HG02970 (cell line): ENCODE results near the gene HSD3B1.
"Not testable (repeated sequence)": the region's sequence is repeated elsewhere in the genome, so short reads cannot be mapped to it uniquely, and the experiment has no call there.

Source experiments
- ATAC-seq: cut with Tn5 transposase; IDR thresholded peaks from one replicate; pipeline ENCODE4 v1.9.1; 2021; ENCODE audit warnings: mild to moderate bottlenecking, moderate library complexity, moderate number of reproducible peaks; ENCODE audit not compliant: unreplicated experiment, low FRiP score

Gene HSD3B1

DNA sequence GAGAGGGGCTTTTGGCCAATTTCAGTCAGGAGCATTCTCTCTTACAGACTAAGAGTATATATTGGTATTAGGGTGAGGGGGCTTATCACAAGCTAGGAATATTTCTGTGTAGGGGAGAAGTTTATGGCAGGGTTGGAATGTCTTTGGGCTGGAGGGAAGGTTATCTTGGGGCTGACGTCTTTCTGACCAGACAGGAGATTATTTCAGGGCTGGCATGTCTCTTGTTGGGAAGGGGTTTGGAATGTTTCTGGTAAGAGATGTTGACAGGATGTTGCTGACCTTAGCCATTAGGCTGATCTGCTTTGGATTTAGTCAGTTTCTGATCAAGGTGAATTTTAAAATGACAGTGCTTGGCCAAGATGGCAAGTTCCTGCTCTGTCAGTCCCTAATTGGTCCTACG is 17.8 kb upstream of the HSD3B1 start:
- ATAC-seq: no peak

DNA sequence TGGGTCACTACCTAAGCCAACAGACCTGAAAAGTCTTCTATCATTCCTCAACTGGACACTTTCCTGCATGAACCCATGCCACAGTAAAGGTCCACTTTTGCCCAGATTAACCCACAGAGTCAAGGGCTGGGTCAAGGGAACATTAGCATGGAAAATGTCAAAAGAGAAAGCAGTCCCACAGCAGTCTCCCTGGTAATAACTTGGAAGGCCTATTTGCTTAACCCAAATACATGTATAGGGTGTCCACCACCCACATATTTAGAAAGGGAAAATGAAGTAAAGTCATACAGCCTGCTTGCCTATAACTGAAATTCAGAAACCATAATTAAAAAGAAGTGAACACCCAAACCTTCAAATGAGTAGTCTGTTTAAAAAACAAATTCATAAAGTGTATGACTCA is 16.1 kb upstream of the HSD3B1 start:
- ATAC-seq: no peak

DNA sequence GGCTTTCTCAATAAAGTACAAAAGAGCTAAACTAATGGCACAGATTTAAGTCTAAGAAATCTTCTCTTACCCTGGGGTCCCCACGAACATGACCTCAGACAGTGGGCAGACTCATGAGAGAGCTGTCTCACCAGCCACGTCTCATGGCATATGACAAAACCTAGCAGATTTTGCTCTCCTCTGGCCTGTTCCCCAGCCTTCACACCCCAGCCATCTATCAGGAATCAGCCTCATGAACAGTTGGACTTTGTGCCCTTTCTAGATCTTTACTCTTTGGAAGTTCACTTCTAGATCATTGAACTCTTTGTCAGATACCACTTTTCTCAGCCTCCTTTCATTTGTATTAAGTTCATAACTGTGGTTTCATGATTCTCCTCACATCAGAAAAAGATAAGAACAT is 14.2 kb upstream of the HSD3B1 start:
- no peak for ATAC-seq

DNA sequence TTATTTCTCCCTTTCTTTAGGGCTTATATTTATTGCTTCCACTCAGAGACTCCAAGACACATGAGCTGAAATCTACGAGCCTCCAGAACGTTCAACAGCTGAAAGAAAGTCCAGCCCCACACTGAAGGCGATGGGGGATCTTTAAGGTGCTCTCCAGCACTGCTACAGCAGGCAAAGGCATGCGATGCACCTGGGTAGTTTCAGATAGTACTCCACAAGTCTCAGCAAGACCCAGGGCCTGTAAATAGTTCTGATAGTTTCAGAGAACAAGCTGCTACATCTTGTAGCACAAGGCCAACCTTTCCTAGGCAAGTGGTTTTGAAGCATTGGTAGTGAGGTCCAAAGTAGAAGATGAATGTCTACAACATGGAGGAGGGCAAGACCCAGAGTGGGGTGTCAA is 2.2 kb upstream of the HSD3B1 start:
- ATAC-seq: no peak

DNA sequence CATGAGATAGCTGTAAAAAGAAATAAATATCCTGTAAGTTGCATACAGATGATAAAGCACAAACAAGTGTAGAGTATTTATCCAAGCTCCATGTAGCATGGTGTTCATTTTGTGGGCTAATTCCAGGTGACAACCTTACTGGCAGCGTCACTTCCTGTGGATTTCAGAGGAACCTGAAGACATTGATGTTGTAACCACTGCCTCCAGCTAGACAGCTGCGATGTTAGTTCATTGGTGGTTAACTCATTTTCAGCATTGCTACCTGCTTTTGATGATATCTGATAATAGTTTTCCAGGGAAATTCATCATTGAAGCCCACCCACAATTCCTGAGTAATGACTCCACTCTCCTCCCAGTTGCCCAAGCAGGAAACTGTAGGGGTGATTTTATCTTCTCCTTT is 3.0 kb downstream of the HSD3B1 start:
- no peak for ATAC-seq

DNA sequence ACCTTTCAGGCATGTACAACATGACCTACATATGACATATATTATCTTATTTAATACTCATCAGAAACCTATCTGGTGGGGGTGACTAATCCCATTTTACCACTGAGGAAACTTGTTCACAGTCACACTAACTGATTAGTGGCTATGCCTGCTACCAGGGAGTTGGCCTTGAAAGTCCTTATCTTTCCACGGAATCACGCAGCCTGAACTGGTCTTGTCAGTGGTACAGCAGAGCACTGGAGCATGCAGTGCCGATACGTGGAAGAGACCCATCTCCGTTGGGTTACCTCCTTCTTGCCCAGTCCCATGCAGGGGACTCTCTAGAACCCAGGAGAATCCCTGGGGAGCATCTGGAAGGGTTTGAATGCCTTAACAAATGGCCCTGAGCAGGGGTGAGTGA is 8.2 kb downstream of the HSD3B1 start:
- no peak for ATAC-seq

DNA sequence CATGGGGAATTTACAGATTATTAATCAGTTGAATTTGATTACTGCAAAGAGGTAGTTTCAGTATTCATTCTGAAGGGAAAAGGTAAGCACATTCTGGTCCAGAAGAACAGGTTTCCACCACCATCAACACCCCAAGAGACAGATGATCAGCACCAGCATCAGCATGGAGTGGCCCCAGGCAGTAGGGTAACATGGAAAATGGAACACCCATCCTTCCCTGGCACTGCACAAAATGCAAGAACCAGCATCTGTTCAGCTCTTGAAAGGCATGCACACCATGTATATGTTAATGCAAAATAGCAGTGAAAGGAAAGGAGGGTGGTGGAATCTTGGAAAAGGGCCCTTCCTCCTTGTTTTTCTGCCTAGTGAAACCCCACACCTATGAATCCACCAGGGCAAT is 9.2 kb downstream of the HSD3B1 start:
- ATAC-seq: no peak

DNA sequence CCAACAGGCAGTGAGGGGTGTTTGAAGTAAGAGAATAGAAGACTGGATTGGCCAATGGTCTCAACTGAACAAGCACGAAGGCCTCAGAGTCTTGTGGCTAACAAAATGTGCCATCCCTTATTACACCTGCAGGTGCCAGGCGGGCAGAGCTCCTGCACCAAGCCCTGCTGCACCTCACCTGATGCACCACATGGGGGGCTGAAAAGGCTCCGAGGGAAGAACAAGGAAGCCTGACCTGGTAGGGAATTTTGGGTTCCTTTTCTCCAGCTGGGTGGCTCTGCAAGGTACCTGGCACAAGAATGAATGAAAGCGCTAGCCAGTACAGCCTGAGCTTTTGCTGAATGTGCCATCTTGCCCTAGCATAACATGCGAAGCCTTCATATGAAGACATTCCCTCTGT is 9.7 kb downstream of the HSD3B1 start:
- no peak for ATAC-seq

DNA sequence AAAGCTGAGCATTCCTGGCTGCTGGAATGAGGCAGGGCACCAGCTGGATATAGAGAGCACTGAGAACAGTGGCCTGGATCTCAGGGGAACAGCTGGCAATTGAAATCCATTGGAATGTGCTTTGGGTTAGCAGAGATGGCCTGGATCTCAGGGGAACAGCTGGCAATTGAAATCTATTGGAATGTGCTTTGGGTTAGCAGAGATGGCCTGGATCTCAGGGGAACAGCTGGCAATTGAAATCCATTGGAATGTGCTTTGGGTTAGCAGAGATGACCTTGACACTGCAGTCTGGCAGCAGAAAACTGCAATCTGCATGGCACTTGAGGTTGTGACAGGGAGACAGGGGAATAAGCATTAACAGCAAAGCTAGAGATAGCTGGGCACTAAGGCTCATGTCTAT is 10.7 kb downstream of the HSD3B1 start:
- ATAC-seq: not testable (repeated sequence)

DNA sequence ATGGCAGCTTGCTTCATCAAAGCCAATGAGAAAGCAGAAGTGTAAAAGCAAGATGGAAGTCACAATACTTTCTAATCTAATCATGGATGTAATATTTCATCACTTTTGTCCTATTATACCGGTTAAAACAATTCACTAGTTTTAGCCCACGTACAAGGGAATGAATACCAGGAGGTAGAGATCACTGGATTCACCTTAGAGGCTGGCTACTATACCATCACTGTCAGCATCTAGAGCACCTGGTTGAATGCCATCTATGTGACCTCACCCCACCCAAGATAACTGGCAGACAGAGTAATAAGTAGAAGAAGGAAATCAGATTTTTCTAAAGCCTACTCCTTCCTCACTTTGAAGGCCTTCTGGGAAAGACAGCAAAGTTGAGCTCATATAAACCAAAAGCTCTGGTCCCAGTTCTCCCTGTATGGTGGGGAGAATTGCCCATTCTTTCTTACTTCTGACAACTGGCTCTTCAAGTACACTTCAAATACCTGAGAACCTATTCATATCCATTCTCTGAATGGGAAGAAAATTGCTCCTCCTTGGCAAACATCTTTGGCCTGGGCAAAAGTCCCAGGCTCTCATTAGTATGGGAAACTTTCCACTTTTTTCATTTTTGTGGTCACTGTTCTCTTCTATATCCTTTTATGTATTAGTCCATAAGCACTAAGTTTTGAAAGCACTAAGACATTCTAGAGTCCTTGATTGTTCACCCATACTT is 24.8 kb downstream of the HSD3B1 start:
- ATAC-seq: no peak

DNA sequence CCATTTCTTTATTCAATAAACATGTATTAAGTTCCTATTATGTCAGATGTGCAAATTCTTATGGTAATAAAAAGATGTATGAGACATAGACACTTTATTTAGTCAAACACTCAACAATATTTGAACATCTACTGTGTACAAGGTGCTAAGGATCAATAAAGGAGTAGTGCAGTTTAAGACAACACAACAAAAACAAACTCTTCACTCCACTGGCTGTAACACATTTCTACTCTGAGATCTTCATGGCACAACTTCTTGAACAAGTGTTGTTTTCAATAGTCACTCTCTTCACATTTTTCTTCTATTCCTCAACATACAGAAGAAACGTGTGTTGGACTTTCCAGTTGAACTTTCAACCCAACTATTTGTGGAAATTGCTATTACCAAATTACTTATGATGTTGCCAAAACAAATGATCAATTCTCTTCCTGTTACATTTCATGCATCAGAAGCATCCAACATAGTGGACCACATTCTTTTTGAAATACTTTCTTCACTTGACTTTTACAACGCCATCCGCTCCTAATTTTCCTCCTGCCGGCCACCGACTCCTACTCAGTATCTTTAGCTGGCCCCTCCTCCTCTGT is 25.4 kb downstream of the HSD3B1 start:
- ATAC-seq: no peak

DNA sequence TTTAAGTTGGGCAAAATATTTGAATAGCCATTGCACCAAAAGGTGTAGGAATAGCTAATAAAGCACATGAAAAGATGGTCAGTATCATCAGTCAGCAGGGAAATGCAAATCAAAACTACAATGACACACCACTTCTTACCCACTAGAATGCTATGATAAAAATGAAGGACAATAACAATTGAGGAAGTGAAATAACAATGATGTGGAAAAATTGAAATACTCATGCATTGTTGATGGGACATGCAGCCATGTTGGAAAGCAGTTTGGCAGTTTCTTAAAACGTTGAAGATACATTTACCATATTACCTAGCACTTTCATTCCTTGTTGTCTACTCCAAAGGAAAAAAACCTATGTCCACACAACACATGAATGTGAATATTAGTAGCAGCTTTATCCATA is 28.4 kb downstream of the HSD3B1 start:
- no peak for ATAC-seq

DNA sequence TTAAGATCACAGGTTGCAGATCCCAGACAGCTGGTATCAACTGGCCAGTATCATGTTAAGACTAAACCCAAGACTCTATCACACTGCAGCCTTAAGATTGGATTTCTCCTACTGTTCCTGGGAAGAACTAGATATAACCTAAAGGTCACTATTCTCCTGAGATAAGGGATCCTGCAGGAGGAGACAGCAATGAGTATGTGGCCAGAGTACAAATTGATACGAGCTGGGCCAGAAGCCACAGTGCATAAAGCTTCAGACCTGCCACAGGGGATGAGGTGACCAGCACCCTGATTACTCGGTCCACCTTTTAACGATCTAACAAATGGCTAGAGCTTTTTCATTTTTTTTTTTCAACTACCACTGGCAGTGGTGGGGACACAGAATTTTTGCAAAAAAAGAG is 31.0 kb downstream of the HSD3B1 start:
- no peak for ATAC-seq

DNA sequence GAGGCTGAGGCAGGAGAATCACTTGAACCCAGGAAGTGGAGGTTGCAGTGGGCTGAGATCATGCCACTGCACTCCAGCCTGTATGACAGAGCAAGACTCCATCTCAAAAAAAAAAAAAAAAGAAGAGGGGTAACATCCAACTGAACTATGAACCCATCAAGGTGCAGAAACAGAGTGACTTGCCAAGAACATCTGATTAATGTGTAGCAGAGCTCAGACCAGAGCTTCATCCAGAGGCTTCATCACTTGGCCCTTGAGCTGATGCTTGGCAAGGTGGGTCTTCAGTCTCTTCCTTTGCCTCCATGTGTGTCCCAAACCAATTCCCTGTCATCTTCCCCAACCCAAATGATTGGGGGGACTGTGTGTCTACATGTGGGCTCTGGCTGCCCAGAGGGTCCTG is 32.6 kb downstream of the HSD3B1 start:
- ATAC-seq: no peak

DNA sequence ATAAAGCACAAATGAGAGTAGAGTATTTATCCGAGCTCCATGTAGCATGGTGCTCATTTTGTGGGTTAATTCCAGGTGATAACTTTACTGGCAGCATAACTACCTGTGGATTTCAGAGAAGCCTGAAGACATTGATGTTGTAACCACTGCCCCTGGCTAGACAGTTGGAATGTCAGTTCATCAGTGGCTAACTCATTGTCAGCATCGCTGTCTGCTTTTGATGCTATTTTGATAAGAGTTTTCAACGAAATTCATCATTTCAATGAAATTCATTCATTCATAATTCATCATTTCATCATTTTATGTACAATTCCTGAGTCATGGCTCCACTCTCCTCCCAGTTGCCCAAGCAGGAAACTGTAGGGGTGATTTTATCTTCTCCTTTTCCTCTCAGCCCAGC is 34.4 kb downstream of the HSD3B1 start:
- ATAC-seq: no peak

DNA sequence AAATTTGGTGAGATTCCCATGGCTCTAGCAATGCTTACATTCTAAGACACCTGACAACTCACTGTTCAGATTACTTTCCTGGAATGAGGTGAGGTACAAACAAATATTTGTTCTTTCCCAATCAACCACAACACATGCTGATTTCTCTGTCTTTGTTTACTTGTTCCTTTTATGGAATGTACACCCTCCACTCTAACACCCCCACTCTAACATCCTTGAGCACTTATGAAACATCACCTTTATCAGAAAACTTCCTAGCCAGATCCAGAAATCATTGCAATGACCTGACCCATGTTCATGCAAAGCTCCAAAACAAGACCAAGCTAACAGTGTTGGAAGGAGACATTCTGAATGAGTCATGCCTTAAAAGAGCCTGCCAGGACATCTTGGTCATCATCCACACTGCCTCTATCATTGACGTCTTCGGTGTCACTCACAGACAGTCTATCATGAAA is 35.5 kb downstream of the HSD3B1 start:
- ATAC-seq: no peak

DNA sequence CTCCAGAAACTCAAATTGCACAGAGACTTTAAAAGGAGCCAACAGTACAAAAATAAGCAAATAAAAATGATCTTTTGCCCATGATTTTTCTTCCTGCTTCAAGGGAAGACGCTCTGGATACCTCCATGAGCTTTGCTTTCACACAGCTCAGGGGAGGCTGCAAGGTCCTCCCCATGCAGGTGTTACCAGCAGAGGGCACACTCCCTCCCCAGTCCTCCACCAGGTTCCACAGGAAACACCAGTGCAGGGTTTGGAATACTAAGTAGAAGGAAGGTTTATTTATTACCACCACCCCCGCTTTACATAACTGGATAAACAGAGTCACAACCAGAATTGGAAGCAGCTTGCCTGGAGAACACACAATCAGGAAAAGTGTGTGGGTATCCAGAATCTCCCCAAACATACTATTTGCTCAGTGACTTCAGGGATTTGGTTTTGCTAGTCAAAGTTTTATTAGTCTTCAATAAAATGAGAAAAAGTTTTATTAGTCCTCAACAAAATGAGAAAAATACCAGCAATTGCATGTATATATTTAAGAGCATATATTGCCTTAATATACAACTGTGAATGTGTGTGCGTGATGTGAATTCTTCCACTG is 37.3 kb downstream of the HSD3B1 start:
- ATAC-seq: no peak

DNA sequence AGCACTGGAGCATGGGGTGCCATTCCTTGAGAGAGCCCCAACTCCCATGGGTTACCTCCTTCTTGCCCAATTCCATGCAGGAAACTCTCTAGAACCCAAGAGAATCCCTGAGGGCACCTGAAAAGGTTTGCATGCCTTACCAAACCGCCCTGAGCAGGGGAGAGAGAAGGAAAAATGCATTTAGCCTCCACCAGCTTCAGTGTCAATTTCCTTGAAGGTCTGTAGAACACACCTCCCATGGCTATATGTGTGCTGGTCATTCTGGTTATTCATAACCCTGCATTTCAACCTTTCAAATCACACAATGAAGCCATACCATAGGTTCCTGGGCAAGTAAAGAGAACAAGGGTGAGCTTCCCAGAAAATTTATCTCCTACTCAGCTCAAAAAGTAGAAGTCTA is 39.6 kb downstream of the HSD3B1 start:
- no peak for ATAC-seq

DNA sequence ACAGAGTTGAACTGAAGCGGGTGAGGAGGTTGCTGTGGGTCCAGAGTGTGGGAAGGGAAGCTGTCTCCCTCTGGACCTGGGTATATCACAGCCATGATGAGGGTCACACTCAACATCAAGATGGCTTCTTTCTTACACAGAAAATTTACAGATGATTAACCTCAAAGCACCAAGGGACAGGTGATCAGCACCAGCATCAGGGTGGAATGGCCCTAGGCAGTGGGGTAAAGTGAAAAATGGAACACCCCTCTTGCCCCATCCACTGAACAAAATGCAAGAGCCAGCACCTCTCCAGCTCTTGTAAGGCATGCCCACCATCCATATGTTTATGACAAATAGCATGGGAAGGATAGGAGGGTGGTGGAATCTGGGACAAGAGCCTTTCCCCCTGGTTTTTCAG is 40.3 kb downstream of the HSD3B1 start:
- no peak for ATAC-seq

DNA sequence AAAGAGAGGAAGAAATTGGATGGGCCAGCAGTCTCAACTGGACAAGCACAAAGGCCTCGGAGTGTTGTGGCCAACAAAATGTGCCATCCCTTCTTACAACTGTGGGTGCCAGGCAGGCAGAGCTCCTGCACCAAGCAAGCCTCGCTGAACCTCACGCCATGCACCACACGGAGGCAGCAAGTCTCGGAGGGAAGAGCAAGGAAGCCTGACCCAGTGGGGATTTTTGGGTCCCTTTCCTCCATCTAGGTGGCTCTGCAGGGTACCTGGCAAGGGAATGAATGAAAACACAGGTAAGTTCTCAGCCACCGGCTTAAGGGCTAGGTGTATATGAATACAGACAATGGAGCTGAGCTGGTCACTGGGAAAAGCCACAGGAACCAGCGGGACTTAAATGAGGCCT is 40.8 kb downstream of the HSD3B1 start:
- ATAC-seq: no peak

DNA sequence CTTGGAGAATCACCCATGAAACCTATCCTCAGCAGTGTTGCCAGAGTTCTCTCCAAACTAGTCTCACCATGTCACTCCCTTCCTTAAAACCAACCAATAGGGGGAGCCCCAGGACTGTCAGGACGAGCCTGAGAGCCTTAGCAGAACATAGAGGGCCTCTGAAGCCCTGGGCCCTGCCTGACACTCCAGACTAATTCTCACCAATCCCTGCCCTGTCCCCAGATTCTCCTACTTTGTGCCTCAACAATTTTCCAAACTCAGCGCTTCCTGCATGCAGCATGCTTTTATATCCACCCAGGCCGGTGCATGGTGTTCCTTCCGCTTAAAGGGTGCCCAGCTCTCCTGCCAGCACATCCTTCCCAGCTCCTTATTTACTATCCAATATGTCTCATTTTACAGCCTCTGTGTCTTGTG is 42.7 kb downstream of the HSD3B1 start:
- no peak for ATAC-seq

DNA sequence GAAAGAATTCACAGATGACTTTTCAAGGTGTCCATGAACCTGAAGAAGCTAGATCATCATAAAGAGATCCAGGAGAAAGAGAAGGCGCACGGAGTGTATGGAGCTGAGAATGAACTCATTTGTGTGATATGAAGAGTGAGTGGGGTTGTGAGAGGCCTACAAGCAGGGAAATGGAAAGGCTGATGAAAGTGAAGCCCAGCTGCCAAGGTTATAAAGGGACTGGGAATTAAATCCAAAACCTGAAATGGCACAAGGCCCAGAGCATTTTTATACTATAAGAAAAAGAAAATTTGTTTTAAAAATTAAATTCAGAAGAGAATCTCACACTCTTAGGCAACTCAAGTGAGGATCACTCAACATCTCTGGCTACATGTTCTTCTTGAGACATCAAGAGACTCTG is 43.4 kb downstream of the HSD3B1 start:
- no peak for ATAC-seq
